GM18868 (cell line): ENCODE results near the gene IP6K1.
"Not testable (repeated sequence)": the region's sequence is repeated elsewhere in the genome, so short reads cannot be mapped to it uniquely, and the experiment has no call there.

Experiments
- ATAC-seq: cut with Tn5 transposase; IDR thresholded peaks from one replicate; pipeline ENCODE4 v1.9.1; 2021; ENCODE audit warnings: mild to moderate bottlenecking, moderate library complexity; ENCODE audit not compliant: unreplicated experiment

Gene IP6K1

DNA sequence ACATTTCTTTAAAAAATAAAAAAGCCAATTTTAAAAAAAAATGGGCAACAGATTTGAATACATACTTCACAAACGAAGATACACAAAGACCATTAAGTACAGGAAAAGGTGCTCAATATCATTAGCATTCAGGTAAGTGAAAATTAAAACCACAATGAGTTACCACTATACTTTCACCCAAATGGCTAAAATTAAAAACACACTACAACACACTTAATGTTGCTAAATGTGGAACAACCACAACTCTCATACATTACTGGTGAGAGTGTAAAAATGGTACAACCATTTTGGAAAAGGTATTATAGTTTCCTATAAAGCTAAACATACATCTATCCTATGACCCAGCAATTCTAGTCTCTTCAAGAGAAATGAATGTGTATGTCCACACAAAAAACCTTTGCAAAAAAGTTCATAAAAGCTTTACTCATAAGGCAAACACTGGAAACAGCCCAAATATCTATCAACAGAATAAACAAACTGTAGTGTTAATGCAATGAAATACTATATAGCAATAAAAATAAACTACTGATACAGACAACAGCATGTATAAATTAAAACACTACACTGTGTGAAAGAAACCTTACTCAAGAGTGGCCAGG, 14.9 kb downstream of the IP6K1 start:
- ATAC-seq: no peak

- ATAC-seq: no peak
These were observed 16.4 kb downstream of the IP6K1 start for GRCh38 chr3:49769926-49770325.

DNA sequence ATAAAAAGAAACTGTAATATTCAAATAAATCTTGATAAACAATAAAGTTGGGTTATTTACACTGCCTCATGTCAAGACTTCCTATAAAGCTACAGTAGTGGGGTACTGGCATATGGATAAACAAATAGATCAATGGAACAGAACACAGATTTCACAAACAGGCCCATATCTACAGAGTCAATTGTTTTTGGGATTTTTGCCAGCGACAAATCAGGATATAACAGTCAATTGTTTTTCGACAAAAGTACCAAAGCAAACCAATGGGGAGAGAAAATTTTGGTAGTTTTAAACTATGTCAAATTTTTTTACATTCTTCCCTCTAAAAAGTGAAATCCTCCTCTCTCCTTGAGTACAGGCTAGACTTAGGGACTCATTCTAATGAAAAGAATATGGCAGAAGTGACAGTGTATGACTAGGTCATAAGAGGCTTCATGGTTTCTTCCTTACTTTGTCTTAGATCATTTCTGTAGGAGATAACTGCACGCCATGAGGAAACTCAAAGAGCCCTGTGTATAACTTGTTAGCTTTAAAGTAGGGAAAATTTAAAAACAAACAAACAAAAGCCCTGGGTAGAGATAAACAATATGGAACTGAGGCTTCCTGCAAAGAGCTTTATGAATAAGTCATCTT, 16.9 kb downstream of the IP6K1 start:
- no peak for ATAC-seq

DNA sequence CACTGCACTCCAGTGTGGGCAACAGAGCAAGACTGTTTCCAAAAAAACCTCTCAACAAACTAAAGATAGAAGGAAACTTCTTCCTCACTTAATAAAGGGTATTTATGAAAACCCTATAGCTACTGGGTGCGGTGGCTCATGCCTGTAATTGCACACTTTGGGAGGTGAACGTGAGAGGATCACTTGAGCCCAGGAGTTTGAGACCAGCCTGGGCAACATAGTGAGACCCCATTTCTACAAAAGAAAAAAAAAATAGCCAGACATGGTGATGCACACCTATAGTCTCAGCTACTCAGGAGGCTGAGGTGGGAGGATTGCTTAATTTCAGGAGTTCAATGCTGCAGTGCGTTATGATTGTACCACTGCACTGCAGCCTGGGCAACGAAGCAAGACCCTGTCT, 22.4 kb downstream of the IP6K1 start:
- no peak for ATAC-seq

GRCh38 chr3:49761661-49762060, 24.7 kb downstream of the IP6K1 start:
- no peak for ATAC-seq

- ATAC-seq: no peak
These were observed 27.1 kb downstream of the IP6K1 start for GRCh38 chr3:49759226-49759625.

GRCh38 chr3:49757197-49757596, 29.1 kb downstream of the IP6K1 start:
- no peak for ATAC-seq

- no peak for ATAC-seq
These were observed 30.3 kb downstream of the IP6K1 start for GRCh38 chr3:49756036-49756435.

DNA sequence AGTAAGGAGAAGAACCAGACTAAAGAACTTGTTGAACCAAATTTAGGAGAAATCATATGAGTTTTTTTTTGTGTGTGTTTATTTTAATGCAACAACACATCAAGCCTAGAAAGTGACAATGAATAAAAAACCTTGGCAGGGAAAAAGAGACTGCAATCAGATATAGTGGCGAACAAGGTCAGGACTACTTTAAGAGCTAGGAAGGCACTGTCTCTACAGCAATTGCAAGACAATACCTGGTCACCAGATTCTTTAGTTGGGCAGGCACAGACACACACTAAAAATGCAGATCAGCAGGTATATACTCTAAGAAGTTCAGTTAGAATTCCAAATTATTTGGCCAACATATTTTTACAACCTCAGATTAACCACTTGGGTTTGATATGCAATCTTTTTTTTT, 31.8 kb downstream of the IP6K1 start:
- ATAC-seq: no peak

- no peak for ATAC-seq
These were observed 34.8 kb downstream of the IP6K1 start for GRCh38 chr3:49751501-49751900.

- no peak for ATAC-seq
These were observed 36.3 kb downstream of the IP6K1 start for GRCh38 chr3:49750056-49750455.

- not testable (repeated sequence) for ATAC-seq
These were observed 37.5 kb downstream of the IP6K1 start for GRCh38 chr3:49748874-49749273.

DNA sequence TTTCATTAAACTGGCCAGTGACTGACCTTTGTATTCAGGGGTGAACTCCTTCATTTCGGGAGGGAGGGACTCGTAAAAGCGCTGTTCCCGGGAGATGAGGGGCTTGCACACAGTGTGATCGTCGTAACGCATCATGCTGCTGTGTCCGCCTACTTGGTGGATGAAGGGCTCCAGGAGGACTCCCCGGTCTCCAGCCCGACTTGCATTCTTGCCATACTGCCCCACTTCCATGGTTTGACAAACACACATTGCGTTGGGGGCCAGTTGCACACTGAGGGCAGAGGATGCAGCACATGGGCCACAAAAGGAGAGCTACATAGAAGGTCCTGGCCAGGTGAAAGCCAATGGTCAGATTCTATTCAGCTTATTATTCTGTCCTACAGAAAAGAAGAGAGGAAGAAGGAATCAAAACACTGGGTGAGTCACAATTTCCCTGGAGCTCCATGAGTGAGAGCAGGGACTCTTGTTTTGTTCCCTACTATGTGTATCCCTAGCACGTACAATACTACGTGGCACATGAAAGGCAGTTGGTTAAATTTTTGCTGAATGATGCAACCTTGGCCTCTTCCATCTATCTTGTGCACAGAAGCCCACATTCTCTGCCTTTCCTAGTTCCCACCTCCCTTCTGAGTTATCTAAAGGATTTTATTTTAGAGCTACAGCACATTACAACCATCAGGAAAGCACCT, 38.4 kb downstream of the IP6K1 start:
- no peak for ATAC-seq

GRCh38 chr3:49745986-49746385, 40.4 kb downstream of the IP6K1 start:
- ATAC-seq: no peak

DNA sequence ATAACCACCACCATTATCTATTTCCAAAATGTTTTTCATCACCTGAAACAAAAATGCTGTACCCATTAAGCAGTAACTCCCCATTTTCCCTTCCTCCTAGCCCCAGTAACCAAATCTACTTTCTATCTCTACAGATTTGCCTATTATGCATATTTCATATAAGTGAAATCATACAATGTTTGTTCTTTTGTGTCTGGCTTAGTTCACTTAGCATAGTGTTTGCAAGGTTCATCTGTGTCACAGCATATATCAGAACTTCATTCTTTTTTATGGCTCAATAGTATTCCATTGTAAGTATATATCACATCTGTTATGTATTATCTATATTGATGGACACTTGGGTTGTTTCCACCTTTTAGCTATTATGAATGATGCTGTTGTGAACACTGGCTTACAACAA, 45.9 kb downstream of the IP6K1 start:
- ATAC-seq: no peak

GRCh38 chr3:49738067-49738713, 48.2 kb downstream of the IP6K1 start:
- no peak for ATAC-seq

- no peak for ATAC-seq
These were observed 51.6 kb downstream of the IP6K1 start for GRCh38 chr3:49734752-49735151.

DNA sequence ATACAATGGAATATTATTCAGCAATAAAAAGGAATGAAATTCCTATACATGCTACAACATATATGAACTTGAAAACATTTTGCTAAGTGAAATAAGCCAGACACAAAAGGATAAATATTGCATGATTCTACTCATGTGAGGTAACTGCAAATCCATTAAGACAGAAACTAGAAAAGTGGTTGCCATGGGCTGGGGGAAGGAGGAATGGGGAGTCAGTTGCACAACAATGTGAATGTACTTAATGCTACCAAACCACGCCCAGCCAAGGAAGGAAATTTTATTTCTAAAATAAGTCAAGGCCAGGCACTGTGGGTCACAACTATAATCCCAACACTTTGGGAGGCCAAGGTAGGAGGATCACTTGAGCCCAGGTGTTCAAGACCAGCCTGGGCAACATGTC, 52.8 kb downstream of the IP6K1 start:
- ATAC-seq: no peak

DNA sequence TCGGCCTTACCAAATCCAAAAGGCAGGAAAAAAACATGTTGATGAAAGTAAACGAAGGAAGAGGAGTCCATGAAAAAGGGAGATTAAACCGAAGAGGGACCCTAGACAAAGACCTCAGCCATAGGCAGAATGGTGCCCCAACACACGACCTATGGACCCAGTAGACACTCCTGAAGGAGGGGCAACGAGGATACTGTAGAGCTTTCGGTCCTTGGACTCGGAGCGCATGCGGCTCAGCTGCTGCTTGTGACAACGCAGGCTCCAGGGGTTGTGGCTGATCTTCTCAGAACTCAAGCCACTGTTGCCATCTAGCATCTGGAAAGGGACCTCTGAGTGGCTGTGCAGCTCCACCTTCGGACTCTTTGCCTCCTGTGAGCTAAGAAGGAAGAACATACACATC, 53.7 kb downstream of the IP6K1 start:
- no peak for ATAC-seq

GRCh38 chr3:49729966-49730609, 56.3 kb downstream of the IP6K1 start:
- no peak for ATAC-seq

DNA sequence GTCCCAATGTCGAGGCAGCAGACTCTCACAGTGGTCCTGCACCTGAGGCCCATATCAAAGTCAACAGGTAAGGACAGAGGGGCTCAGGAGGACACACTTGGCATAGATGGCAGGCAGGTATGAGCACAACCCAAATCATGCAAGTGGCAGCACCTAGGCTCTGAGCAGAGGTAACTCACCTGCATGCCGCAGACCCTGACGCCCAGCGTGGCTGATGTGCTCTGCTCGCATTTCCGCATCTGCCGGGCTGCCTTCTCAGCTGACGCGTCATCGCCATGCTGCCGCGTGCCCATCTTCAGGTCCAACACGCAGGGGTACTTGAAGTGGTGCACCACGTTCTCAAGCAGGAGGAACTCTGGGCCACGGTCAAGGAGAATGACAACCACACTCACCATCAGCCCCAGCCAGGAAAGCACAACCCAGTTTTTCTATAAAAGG, 58.4 kb downstream of the IP6K1 start:
- ATAC-seq: no peak
